Medulla oblongata (tissue), 1 donor: ENCODE results near the gene MT1M.
"Not testable (repeated sequence)": the region's sequence is repeated elsewhere in the genome, so short reads cannot be mapped to it uniquely, and the experiment has no call there.

Experiments used
- DNase-seq: peaks from one replicate; pipeline ENCODE4 v3.0.0-alpha.2; 2015; ENCODE audit errors: extremely low spot score

Gene MT1M

GRCh38 chr16:56608876-56609462 is 23.5 kb upstream of the MT1M start:
- no peak for DNase-seq

- peak; percentile 92 for DNase-seq
These were observed 23.0 kb upstream of the MT1M start for GRCh38 chr16:56609463-56609921.

GRCh38 chr16:56610017-56610608 is 22.3 kb upstream of the MT1M start:
- DNase-seq: peak; percentile 75

GRCh38 chr16:56610609-56611111 is 21.8 kb upstream of the MT1M start:
- DNase-seq: no peak

GRCh38 chr16:56611281-56611833 is 21.1 kb upstream of the MT1M start:
- DNase-seq: peak; percentile 82

- DNase-seq: no peak
These were observed 18.8 kb upstream of the MT1M start for GRCh38 chr16:56613706-56614105.

GRCh38 chr16:56614549-56614991 is 17.9 kb upstream of the MT1M start:
- DNase-seq: no peak

- no peak for DNase-seq
These were observed 17.1 kb upstream of the MT1M start for GRCh38 chr16:56615353-56615752.

- DNase-seq: no peak
These were observed 15.7 kb upstream of the MT1M start for GRCh38 chr16:56616608-56617211.

- peak; percentile 55 for DNase-seq
These were observed 15.0 kb upstream of the MT1M start for GRCh38 chr16:56617212-56618085.

GRCh38 chr16:56618138-56618537 is 14.3 kb upstream of the MT1M start:
- no peak for DNase-seq

- DNase-seq: no peak
These were observed 12.0 kb upstream of the MT1M start for GRCh38 chr16:56620339-56620897.

GRCh38 chr16:56621665-56622445 is 10.6 kb upstream of the MT1M start:
- DNase-seq: not testable (repeated sequence)

GRCh38 chr16:56623184-56623583 is 9.3 kb upstream of the MT1M start:
- DNase-seq: not testable (repeated sequence)

- DNase-seq: no peak
These were observed 8.8 kb upstream of the MT1M start for GRCh38 chr16:56623637-56624036.

GRCh38 chr16:56625140-56625942 is 7.1 kb upstream of the MT1M start, which contains the start of gene MT1E:
MT1E (plus strand) TSS chr16:56625781; CDS start chr16:56625852, 71 bp downstream.
- DNase-seq: peak; percentile 68

GRCh38 chr16:56625943-56626654 is 6.4 kb upstream of the MT1M start:
- DNase-seq: peak; percentile 42

GRCh38 chr16:56626685-56627084 is 5.8 kb upstream of the MT1M start:
- no peak for DNase-seq
